HG02678 (cell line): ENCODE measurements around the gene TMEM31.

ENCODE experiments used
- ATAC-seq: cut with Tn5 transposase; IDR thresholded peaks from one replicate; pipeline ENCODE4 v1.9.1; 2021; ENCODE audit warnings: mild to moderate bottlenecking, moderate library complexity; ENCODE audit not compliant: unreplicated experiment

The TMEM31 gene, protein sequence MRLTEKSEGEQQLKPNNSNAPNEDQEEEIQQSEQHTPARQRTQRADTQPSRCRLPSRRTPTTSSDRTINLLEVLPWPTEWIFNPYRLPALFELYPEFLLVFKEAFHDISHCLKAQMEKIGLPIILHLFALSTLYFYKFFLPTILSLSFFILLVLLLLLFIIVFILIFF

DNA sequence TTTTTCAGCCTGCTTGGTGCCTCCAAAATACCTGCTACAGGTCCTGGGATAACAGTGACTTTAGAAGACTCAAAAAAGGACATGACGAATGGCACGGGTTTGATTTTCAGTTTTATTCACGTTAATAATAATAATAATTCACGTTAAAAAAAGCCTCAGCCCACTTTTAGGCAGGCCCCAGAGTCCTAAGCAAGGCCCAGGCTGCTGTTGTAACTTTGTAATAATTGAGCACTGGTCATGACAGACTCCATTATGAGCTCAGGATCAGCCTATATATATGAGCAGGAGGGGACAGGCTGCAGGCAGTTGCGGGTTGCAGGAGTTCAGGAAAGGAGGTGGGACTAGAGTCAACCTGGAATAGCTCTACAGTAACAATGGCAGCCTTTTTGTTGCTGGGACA lies at the start of gene TMEM31:
Gene TMEM31, plus strand, starts transcription at position 301 of the 400 bp plus-strand sequence. CDS start 1,350 bp downstream, outside the sequence.
- ATAC-seq = no peak

GRCh38 chrX:103663981-103664762 lies 46.5 kb upstream of the TMEM31 start:
- ATAC-seq = no peak

DNA sequence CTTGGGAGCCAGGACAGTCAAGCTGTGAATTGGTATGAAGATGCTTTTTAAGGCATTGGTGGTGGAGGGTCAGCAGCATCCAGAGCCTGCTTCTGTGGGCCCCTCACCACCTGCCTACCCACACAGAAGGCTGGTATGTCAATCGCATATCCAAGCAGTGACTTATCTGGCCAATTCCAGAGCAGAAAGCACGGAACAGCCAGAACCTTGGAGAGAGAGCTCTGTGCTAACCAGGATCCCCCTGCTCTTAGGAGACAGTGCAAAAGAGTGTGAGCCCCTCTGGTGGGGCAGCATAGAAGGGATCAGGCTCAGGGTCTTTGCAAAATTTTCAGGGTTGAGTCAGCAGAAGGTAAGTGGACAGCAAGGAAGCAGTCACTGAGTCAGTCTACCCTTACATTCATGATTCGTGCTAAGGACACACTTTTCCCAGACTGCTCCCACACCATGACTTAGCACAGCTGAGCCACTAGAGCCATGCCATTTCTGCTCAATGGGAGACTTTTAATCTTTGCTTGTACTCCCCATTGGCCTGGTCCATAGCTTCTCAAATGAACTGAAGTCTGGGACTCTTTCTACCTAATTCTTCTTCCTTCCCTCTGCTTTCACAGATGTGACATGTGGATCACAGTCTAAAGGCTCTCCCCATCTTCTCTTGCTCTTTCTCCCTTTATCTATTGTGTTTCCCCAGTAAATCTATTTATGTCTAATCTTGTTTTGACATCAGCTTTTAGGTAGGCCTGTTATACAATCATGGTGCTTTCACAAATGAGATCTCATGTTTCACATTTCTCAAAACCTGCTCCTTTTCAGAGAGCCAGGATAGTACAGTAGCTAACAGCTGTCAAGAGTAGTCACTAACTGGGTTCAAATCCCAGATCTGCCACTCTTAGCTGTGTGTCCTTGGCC lies 44.3 kb upstream of the TMEM31 start:
- ATAC-seq = no peak

DNA sequence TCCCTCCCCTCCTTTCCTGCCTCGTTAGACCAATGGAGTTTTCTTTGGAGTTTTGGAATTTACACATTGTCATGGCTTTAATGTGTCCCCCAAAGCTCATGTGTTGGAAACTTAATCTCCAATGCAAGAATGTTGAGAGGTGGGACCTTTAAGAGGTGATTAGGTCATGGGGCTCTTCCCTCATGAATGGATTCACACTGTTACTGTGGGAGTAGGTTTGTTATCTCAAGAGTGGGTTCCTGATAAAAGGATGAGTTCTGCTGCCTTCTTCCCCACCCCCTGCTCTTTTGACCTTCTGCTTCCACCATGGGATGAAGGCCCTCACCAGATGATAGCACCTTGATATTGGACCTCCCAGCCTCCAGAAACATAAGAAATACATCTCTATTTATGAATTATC lies 41.0 kb upstream of the TMEM31 start:
- no peak for ATAC-seq

DNA sequence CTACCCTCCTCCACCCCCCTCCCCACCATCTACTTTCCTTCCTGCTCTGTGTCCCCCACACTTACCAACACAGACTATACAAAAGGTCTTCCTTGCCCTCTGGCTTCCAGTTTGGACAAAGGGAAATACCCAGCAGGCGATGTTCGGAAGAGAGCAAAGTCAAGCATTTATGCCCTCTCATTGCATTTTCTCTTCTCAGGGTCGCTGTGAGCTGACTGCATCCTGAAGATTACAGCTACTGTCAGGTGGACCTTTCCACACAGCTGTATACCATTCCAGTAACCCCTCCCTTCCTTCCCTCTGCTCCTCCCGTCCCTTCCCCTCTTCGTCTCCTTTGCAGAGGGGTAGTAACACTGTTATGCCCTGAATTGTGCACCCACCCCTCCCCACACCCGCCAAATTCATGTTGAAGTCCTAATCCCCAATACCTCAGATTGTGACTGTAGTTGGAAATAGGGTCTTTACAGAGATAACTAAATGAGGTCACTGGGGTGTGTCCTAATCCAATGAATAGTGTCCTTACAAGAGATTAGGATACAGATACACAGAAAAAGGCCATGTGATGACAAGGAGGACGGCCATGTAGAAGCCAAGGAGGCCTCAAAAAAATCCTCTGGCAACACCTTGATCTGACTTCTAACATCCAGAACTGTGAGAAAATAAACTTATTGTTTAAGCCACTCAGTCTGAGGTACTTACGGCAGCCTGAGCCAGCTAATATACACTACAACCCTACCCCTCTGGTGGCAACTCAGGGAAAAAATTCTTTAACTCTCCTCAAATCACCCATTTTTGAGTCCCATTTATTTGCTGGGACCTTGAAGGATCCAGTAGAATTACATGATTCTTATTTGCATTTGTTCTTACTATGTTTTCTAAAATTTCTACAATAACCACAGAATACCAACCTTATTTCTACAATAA lies 35.9 kb upstream of the TMEM31 start:
- ATAC-seq = no peak

- ATAC-seq = no peak
These were observed 32.3 kb upstream of the TMEM31 start for GRCh38 chrX:103678199-103678993.

DNA sequence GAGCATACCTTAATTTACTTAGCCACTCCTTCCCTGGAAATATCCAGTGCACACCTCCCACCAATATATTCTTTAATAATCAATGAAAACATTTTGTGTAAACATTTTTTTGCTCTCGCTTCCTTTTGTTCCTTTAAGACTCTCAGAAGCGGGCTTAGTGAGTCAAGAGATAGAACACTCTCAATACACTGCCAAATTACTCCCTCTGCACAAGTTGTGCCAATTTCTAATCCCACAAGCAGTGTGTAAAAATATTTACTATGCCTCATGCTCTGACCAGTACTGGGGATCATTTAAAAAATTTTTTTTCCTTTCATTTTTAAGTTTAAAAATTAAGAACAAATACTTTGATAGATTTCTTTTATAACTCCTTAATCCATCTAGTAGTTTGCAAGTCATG lies 29.3 kb upstream of the TMEM31 start:
- no peak for ATAC-seq

DNA sequence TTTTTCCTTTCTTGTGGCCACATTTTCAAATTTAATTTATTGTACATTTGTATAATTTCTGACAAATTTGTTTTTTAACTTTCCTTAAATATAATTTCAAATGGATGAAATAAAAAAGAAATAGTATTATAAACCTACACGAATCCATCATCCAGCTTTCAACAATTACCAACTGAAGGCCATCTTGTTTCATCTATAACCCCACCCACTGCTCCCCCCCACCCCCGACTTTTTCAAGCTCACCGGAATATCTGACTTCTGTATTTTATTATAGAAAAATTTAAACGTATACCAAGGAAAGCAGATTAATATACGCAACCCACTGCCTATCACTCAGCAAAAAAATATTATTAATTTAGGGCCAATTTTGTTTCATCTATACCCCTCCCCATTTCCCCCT lies 25.3 kb upstream of the TMEM31 start:
- ATAC-seq = no peak

DNA sequence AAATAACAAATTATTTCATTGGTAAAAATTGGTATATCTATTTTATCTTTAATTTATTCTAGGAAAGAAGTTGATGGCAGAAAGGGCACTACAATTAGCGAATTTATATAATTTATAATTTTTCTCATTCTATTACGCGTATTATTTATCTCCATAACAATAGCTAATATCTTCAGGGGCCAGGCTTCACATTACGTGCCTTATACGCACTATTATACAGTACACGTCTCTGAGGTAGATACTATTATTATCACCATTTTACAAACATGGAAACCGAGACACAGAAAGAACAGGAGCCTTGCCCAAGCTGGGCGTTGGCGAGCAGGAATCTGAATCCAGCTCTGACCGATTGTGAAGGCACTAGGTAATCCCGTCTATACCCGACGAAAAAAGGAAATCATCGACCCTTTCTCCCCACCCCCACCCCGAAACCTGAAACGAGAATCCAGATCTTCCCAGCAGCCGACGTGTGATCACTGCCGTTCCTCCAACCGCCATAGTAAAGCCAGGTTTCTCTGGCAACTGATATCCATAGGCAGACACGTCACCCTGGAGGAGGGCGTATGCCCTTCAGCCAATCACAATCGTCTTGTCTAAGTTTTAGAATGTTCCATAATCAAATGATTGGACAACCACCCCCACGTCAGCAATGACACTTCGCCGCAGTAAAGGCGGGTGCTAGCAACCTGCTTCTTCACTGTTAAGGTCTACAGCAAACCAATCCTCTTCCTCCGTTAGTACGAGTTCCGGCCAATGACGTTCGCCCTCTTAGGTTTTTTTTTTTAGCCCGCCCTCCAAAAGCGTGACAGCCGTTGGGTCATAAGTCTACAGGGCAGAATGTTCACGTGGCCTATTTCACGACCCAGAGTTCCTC lies 24.3 kb upstream of the TMEM31 start, which contains the start of gene MORF4L2:
Gene MORF4L2, minus strand, starts transcription at position 501 of the 874 bp plus-strand sequence. CDS start 9,672 bp downstream, outside the sequence.
- peak; percentile 92 for ATAC-seq

DNA sequence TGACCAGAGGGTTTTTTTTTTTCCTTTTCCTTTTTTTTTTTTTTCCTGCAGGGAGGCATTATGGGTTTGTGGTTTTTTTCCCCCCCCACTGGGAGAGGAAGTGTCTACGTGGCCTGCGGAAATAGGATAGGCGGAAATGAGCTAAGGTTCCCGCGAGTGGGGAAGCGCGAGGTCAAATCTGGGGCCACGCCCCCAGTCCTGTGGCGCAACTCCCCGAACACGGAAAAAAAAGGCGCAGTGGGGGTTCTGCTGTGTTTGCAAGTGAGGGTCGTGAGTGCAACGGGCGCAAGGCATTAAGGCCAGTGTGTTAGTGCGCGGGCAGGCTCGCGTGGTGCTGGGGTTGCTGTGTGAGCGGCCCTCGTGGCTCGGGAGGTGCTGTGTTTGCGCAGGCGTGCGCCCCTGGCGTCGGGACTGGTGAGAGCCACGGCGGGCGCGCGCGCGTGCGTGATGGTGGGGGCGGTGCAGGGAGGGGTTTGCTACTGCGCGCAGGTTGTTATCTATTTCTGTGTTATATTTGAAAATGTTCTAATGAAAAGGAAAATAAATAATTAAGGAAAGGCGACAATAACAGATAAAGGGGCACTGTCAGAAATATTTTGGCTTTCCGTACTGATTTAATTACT lies 23.5 kb upstream of the TMEM31 start:
- peak; percentile 53 for ATAC-seq

DNA sequence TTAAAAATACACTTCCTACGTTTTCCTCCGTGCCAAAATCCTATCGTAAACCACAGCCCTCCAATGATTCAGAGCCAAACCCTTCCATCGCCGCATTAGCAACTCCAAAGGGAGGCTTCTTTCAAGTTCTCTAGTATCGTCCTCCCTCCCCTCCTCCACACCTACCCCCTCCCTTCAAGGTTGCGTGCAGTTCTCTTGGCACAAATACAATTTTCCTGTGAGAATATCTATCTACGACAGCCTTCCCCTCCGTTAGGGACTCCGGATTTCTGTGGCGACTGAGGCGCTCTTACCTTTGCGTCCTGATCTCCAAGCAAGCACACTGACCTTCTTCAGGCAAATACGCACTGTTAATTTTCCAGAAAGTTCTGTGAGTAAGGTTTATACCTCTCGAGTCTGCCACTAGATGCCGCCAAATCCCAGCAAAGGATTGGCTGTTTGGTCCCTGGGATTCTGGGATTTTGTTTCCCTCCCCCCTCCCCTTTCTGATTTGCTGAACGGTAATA lies 23.0 kb upstream of the TMEM31 start:
- ATAC-seq = no peak

DNA sequence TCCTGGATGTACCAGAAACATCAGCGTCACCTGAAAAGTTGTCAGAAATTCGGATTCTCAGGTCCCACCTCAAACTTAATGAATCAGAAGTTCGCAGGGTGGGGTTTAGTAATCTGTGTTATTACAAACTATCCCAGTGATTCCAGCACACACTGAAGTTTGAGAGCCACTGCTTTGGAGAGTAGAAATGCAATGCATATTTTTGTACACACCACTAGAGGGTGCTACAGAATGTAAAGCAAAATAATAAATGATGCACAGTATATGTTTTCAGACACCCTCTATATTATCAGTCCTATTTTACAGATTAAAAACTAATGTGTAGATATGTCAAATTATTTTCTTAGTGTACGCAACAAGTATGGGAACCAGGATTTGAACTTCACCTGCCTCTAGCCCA lies 21.8 kb upstream of the TMEM31 start:
- ATAC-seq = no peak

GRCh38 chrX:103691059-103691458 lies 19.6 kb upstream of the TMEM31 start:
- no peak for ATAC-seq

DNA sequence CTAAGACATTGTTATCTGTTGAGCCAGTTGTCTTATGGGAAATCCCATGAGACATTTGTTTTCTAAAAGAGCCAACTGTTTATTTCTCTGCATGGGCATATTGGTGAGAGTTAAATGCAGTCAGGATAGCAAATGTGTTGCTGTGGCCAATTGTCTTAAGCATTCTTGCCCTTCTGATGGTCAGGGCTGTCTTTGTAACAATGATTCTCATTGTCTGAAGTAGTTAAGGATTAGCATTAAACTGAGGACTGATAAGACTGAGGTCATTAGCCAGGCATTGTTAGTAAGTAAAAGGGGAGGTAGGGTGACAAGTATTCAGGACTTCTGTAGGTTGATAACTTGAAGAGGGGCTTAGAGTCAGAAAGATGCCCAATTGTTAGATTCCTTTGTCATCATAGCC lies 13.0 kb upstream of the TMEM31 start:
- ATAC-seq = no peak

GRCh38 chrX:103699243-103699642 lies 11.5 kb upstream of the TMEM31 start:
- no peak for ATAC-seq

DNA sequence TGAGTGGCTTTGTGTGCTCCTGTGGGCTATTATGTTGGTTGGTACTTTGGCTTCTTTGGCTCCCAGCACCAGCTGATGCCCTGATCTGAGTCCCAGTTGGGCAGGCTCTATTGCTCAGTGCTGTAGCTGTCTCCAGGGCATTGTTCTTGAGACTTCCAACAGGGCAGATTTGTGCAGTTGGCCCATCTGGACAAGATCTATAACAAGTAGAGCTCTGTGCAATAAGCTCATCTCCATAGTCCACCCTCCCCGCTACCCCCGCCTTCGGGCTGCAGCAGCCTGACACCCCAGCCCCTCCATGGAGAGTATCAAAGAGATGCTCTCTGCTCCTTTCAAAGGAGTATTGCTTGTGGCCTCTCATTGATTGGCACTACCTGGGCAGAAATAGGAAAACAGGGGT lies 5.8 kb upstream of the TMEM31 start:
- ATAC-seq = no peak

DNA sequence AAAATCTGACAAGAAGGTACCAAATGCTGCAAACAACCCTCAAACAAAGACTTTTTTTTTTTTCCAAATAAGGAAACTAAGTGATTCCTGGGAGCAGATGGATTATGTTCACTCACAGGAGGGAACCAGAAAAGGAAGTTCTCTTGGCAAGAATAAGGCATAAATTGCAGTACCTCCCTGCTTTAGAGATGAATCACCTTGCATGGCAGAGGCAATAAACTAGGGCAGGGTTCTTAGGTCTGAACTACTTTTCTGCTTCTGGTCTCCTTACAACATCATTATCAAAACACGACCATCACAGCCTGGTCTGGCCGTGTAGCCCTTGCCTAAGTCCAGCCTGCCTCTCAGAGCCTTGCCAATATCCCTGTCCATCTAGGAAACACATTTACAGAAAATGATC lies 6.3 kb downstream of the TMEM31 start:
- ATAC-seq = no peak

DNA sequence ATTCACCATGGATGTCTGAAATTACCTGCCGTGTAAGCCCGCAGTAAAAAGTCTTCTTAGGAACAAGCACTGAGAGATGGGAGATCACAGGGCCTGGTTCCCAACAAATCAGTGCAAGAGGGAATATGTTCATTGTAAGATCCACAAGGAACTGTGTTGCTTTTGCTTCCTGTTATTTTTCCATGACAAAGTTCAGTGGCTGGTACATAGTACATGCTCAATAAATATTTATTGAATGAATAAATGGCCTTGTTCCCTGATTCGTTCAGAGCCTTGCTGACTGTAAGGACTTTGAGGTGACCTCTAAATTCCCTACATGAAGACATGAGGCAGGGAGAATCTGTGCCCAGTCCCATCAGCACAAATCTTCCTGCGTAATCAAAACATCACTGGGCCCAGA lies 7.4 kb downstream of the TMEM31 start:
- ATAC-seq = no peak
